SH-SY5Y (cell line): ENCODE results near the gene SCN9A.

Experiments
- GATA2 ChIP-seq: IDR thresholded peaks from 2 replicates; pipeline ENCODE4 v1.6.1; 2011; ENCODE audit warnings: mild to moderate bottlenecking, low read depth, low read length
- GATA3 ChIP-seq: IDR thresholded peaks from 2 replicates; pipeline ENCODE4 v1.6.1; 2011; ENCODE audit warnings: low read depth, mild to moderate bottlenecking, low read length, moderate library complexity

DNA sequence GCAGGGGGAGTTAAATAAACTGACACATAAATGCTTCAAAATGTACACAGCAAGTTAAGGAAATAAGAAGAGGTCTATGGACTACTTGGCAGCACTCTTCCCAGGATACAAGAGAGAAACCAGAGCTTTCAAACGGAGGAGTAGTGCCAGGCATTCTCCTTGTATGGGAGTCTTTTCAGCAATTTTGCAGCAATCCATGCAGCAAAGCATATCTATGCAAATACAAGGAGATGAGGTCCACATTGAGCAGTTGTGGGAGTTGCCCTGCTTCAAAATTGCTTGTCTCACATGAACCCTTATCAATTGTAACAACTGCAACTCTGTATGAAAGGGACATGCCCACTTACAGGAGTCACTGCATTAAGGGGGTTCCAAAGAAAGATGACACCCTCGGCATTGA lies 37.8 kb downstream of the SCN9A start:
- TF ChIP-seq GATA3 (no peak), GATA2 (no peak)
